CD4-positive, alpha-beta memory T cell (primary cell): Measurements from ENCODE around the gene TP53I11. TPM values are rescaled to one million over a fixed set of nuclear protein-coding genes. Genes with fewer than 3 reads are reported as not detected.
A peak's percentile ranks its signal among the peaks of the same experiment; 100 is the strongest.

Experiments used
- CTCF ChIA-PET: fragments of 350-600 bp; sonication (Branson Sonifier 250); formaldehyde crosslinking; loops from one replicate; lab custom pipeline; 2021; ENCODE audit warnings: inconsistent platforms; ENCODE audit not compliant: partially characterized antibody; lab: Charles Lee
- POLR2A ChIA-PET: fragments of 350-600 bp; sonication (Branson Sonifier 250); formaldehyde crosslinking; loops from one replicate; lab custom pipeline; 2021; ENCODE audit not compliant: partially characterized antibody; lab: Charles Lee
- DNase-seq, 5 donors: peaks; one replicate each; pipeline versions ENCODE4 v3.0.0 to v3.0.0-alpha.2; 2020 to 2022; ENCODE audit warnings: mixed read lengths in 1 of 5
- H3K27ac ChIP-seq: one replicate; pipeline ENCODE4 v1.7.0; 2013; ENCODE audit warnings: low read depth, low read length
- H3K27me3 ChIP-seq: 2 replicates; pipeline ENCODE4 v1.7.0; 2013; ENCODE audit warnings: mild to moderate bottlenecking, low read length, moderate library complexity; ENCODE audit not compliant: insufficient read depth
- H3K36me3 ChIP-seq: 2 replicates; pipeline ENCODE4 v1.7.0; 2013; ENCODE audit warnings: mild to moderate bottlenecking, low read length, moderate library complexity; ENCODE audit not compliant: insufficient read depth
- H3K4me1 ChIP-seq: 2 replicates; pipeline ENCODE4 v1.7.0; 2013; ENCODE audit warnings: mild to moderate bottlenecking, low read length, moderate library complexity; ENCODE audit not compliant: insufficient read depth
- H3K4me3 ChIP-seq, 2 donors: one replicate each; pipeline ENCODE4 v1.7.0; 2013; ENCODE audit warnings: low read length in 2 of 2, mild to moderate bottlenecking in 1 of 2
- H3K9me3 ChIP-seq, 2 donors: one replicate each; pipeline ENCODE4 v1.7.0; 2013; ENCODE audit warnings: low read length in 2 of 2, control low read depth in 1 of 2; ENCODE audit not compliant: control insufficient read depth in 1 of 2
- H3K27ac Mint-ChIP-seq, 7 donors: one replicate each; pipeline ENCODE4 v1.8.0; 2020 to 2021; ENCODE audit warnings: mixed read lengths in 7 of 7, mild to moderate bottlenecking in 6 of 7, inconsistent platforms in 3 of 7, moderate library complexity in 3 of 7
- H3K27me3 Mint-ChIP-seq, 2 donors: one replicate each; pipeline ENCODE4 v1.8.0; 2020 to 2021; ENCODE audit warnings: mixed read lengths in 2 of 2
- H3K36me3 Mint-ChIP-seq, 2 donors: one replicate each; pipeline ENCODE4 v1.8.0; 2020 to 2021; ENCODE audit warnings: mixed read lengths in 2 of 2, inconsistent platforms in 1 of 2, mild to moderate bottlenecking in 1 of 2
- H3K4me1 Mint-ChIP-seq, 4 donors: one replicate each; pipeline ENCODE4 v1.8.0; 2020 to 2021; ENCODE audit warnings: mixed read lengths in 4 of 4, mild to moderate bottlenecking in 1 of 4
- H3K4me3 Mint-ChIP-seq, 8 donors: one replicate each; pipeline ENCODE4 v1.8.0; 2020 to 2021; ENCODE audit warnings: mixed read lengths in 8 of 8, mild to moderate bottlenecking in 7 of 8, moderate library complexity in 6 of 8, inconsistent platforms in 3 of 8
- H3K9me3 Mint-ChIP-seq, 8 donors: one replicate each; pipeline ENCODE4 v1.8.0; 2020 to 2021; ENCODE audit warnings: mixed read lengths in 8 of 8, mild to moderate bottlenecking in 5 of 8, inconsistent platforms in 3 of 8, moderate library complexity in 1 of 8
- intact Hi-C: fragments of 100-400 bp; cut with micrococcal nuclease; formaldehyde crosslinking; loops from one replicate; pipeline ENCODE4 v1.15.1; 2023
- polyA plus RNA-seq, 2 donors: library from polyadenylated mRNA; unstranded; fragments of 300-500 nt; fragmentation: Illumina TruSeq; gene quantifications; one replicate each; pipeline ENCODE4 v1.2.3, GENCODE V29; 2021
- total RNA-seq, 2 experiments: library from RNA; stranded (reverse); gene quantifications; one replicate each; pipeline ENCODE4 v1.2.3, GENCODE V29; 2021

Gene TP53I11
- total and polyA plus RNA-seq, 4 experiments from 2014 or later: 1.1 to 7.0 (median 5.1) TPM

DNA sequence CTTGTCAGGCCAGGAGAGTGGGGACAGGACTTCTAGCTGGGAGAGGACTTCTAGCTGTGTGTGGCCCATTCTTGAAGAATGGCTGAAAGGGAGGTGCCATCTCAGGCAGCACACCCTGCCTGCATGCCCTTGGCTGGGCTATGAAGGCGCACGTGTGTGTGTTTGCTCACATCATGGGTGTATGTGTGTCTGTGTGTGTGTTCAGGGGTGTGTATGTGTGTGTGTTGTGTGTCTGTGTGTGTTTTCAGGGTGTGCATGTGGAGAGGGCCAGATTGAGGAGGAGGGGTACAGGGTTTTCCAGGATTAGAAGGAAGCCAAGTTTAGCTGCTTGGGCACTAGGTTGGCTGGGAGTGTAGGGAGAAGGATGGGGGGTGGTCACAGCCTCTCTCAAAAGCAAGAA, 16.6 kb downstream of the TP53I11 start:
- DNase-seq: no peak
- intact Hi-C loops: no loop called here
- Mint-ChIP-seq H3K27me3 (no peaks in the 10 kb centered on the region), H3K9me3 (no peaks in the 10 kb centered on the region), H3K4me3 (no peak overlapping the region), H3K4me1 (peaks cover 0 to 2% (median under 1%) of the 10 kb centered on the region in 4 donors), H3K36me3 (peaks cover 10 to 16% of the 10 kb centered on the region in 2 donors), H3K27ac (peak overlapping the region in 3 of 7 donors; percentile 30 to 92 (median 68))
- H3K27ac ChIP-seq: no peak overlapping the region
- H3K36me3 ChIP-seq: no peaks in the 10 kb centered on the region
- ChIA-PET POLR2A (interaction anchor here (1.1 kb wide), 1 partner anchor 169 kb away, joined by 3 read pairs; no protein-coding TSS in a partner anchor), CTCF (interaction anchor here (1.1 to 18.9 kb wide), 2 partner anchors 148 to 172 kb away, joined by 3 to 1298 read pairs; no protein-coding TSS in a partner anchor)
- H3K4me1 ChIP-seq: peaks cover 5% of the 10 kb centered on the region
- H3K27me3 ChIP-seq: no peaks in the 10 kb centered on the region
- H3K4me3 ChIP-seq: no peak overlapping the region
- H3K9me3 ChIP-seq: no peaks in the 10 kb centered on the region

GRCh38 chr11:44931466-44931865, 19.2 kb downstream of the TP53I11 start:
- intact Hi-C loops: no loop called here
- no peak for DNase-seq
- no peaks in the 10 kb centered on the region for H3K27me3 ChIP-seq
- Mint-ChIP-seq H3K27ac (peak overlapping the region in 1 of 7 donors; percentile 46), H3K4me3 (no peak overlapping the region), H3K9me3 (no peaks in the 10 kb centered on the region), H3K27me3 (no peaks in the 10 kb centered on the region), H3K36me3 (peaks cover 10 to 24% of the 10 kb centered on the region in 2 donors), H3K4me1 (peaks cover 0 to 7% (median 2%) of the 10 kb centered on the region in 4 donors)
- ChIA-PET POLR2A (interaction anchor here (1.4 to 1.9 kb wide), 2 partner anchors 172 to 173 kb away, joined by 3 to 7 read pairs; no protein-coding TSS in a partner anchor), CTCF (interaction anchor here (0.9 to 18.9 kb wide), 8 partner anchors 7 to 175 kb away, joined by 3 to 1298 read pairs (median 6); no protein-coding TSS in a partner anchor)
- no peak overlapping the region for H3K4me3 ChIP-seq
- no peaks in the 10 kb centered on the region for H3K36me3 ChIP-seq
- H3K4me1 ChIP-seq: peaks cover 2% of the 10 kb centered on the region
- H3K27ac ChIP-seq: no peak overlapping the region
- no peaks in the 10 kb centered on the region for H3K9me3 ChIP-seq

GRCh38 chr11:44930588-44931302, 19.9 kb downstream of the TP53I11 start:
- POLR2A ChIA-PET: interaction anchor here (1.4 to 1.9 kb wide), 2 partner anchors 172 to 174 kb away, joined by 3 to 7 read pairs; no protein-coding TSS in a partner anchor
- Mint-ChIP-seq H3K36me3 (peaks cover 10 to 24% of the 10 kb centered on the region in 2 donors), H3K27me3 (no peaks in the 10 kb centered on the region), H3K9me3 (no peaks in the 10 kb centered on the region), H3K4me3 (no peak overlapping the region), H3K4me1 (peaks cover 0 to 7% (median 0%) of the 10 kb centered on the region in 4 donors), H3K27ac (peak overlapping the region in 4 of 7 donors; percentile 9 to 72 (median 25))
- Histone ChIP-seq H3K27ac (no peak overlapping the region), H3K9me3 (no peaks in the 10 kb centered on the region), H3K27me3 (no peaks in the 10 kb centered on the region), H3K36me3 (no peaks in the 10 kb centered on the region), H3K4me3 (no peak overlapping the region), H3K4me1 (no peaks in the 10 kb centered on the region)
- CTCF ChIA-PET: interaction anchor here (0.9 to 18.9 kb wide), 9 partner anchors 8 to 400 kb away, joined by 3 to 1298 read pairs (median 7); no protein-coding TSS in a partner anchor
- DNase-seq: no peak
- intact Hi-C loops: no loop called here

- intact Hi-C loops: loop anchor here (5.0 kb wide), 2 partner anchors 363 to 403 kb away; no protein-coding TSS in a partner anchor
- Mint-ChIP-seq H3K36me3 (peaks cover 10 to 29% of the 10 kb centered on the region in 2 donors), H3K27ac (no peak overlapping the region), H3K4me3 (no peak overlapping the region), H3K4me1 (peaks cover 0 to 7% (median 0%) of the 10 kb centered on the region in 4 donors), H3K9me3 (no peaks in the 10 kb centered on the region), H3K27me3 (no peaks in the 10 kb centered on the region)
- CTCF ChIA-PET: interaction anchor here (0.6 to 18.9 kb wide), 17 partner anchors 9 to 415 kb away, joined by 3 to 1298 read pairs (median 4); partner anchors contain the start of gene TP53I11
- POLR2A ChIA-PET: interaction anchor here (0.7 to 2.4 kb wide), 2 partner anchors 175 to 403 kb away, joined by 3 to 11 read pairs; no protein-coding TSS in a partner anchor
- Histone ChIP-seq H3K27ac (no peak overlapping the region), H3K9me3 (no peaks in the 10 kb centered on the region), H3K4me3 (no peak overlapping the region), H3K27me3 (no peaks in the 10 kb centered on the region), H3K4me1 (no peaks in the 10 kb centered on the region), H3K36me3 (no peaks in the 10 kb centered on the region)
- DNase-seq: no peak
Observed at GRCh38 chr11:44928816-44929215, 21.9 kb downstream of the TP53I11 start.

DNA sequence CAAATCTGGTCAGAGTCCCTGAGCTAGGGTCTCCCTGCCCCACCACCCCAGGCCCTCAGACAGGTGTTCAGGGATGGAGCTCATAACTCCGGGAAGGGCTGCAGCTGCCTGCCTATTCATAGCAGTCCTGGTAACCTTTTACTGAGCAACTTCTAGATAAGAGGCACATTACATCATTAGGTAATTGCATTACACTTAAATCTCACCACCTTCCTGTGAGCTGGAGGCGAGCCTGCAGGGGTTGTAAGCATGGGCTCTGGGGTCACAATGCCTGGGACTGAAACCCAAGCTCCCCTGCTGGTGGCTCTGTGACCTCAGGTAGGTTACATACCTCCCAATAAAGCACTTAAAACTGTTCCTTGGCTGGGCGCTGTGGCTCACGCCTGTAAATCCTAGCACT, 22.5 kb downstream of the TP53I11 start:
- no peak overlapping the region for H3K4me3 Mint-ChIP-seq
- Histone ChIP-seq H3K9me3 (no peaks in the 10 kb centered on the region), H3K4me1 (no peaks in the 10 kb centered on the region), H3K27ac (no peak overlapping the region), H3K4me3 (no peak overlapping the region), H3K36me3 (no peaks in the 10 kb centered on the region), H3K27me3 (no peaks in the 10 kb centered on the region)
- peaks cover 10 to 29% of the 10 kb centered on the region in 2 donors for H3K36me3 Mint-ChIP-seq
- H3K4me1 Mint-ChIP-seq: peaks cover 0 to 7% (median 0%) of the 10 kb centered on the region in 4 donors
- ChIA-PET CTCF (interaction anchor here (0.7 to 18.9 kb wide), 16 partner anchors 9 to 416 kb away, joined by 3 to 1298 read pairs (median 5); partner anchors contain the start of gene TP53I11), POLR2A (interaction anchor here (2.4 kb wide), 1 partner anchor 175 kb away, joined by 11 read pairs; no protein-coding TSS in a partner anchor)
- no peaks in the 10 kb centered on the region for H3K9me3 Mint-ChIP-seq
- intact Hi-C loops: loop anchor here (5.0 kb wide), 2 partner anchors 364 to 404 kb away; no protein-coding TSS in a partner anchor
- peak overlapping the region in 1 of 7 donors; percentile 70 for H3K27ac Mint-ChIP-seq
- H3K27me3 Mint-ChIP-seq: no peaks in the 10 kb centered on the region
- no peak for DNase-seq

- Mint-ChIP-seq H3K27ac (peak overlapping the region in 1 of 7 donors; percentile 31), H3K9me3 (no peaks in the 10 kb centered on the region), H3K27me3 (no peaks in the 10 kb centered on the region), H3K4me1 (peaks cover 0 to 7% (median 0%) of the 10 kb centered on the region in 4 donors), H3K36me3 (peaks cover 10 to 34% of the 10 kb centered on the region in 2 donors), H3K4me3 (no peak overlapping the region)
- Histone ChIP-seq H3K27ac (no peak overlapping the region), H3K27me3 (no peaks in the 10 kb centered on the region), H3K4me1 (no peaks in the 10 kb centered on the region), H3K4me3 (no peak overlapping the region), H3K9me3 (no peaks in the 10 kb centered on the region), H3K36me3 (no peaks in the 10 kb centered on the region)
- peak in 4 of 5 donors; percentile 35 to 51 (median 38) for DNase-seq
- intact Hi-C loops: loop anchor here (1.0 to 5.0 kb wide), 3 partner anchors 176 to 405 kb away; no protein-coding TSS in a partner anchor
- POLR2A ChIA-PET: interaction anchor here (1.0 to 2.4 kb wide), 3 partner anchors 16 to 178 kb away, joined by 3 to 11 read pairs (median 8); no protein-coding TSS in a partner anchor
- CTCF ChIA-PET: interaction anchor here (0.7 to 18.9 kb wide), 28 partner anchors 8 to 406 kb away, joined by 3 to 1298 read pairs (median 4); partner anchors contain the start of gene TP53I11
Observed at GRCh38 chr11:44927174-44927661, 23.5 kb downstream of the TP53I11 start.
